Measurements from ENCODE around the gene CSNK2A2.

Gene CSNK2A2

DNA sequence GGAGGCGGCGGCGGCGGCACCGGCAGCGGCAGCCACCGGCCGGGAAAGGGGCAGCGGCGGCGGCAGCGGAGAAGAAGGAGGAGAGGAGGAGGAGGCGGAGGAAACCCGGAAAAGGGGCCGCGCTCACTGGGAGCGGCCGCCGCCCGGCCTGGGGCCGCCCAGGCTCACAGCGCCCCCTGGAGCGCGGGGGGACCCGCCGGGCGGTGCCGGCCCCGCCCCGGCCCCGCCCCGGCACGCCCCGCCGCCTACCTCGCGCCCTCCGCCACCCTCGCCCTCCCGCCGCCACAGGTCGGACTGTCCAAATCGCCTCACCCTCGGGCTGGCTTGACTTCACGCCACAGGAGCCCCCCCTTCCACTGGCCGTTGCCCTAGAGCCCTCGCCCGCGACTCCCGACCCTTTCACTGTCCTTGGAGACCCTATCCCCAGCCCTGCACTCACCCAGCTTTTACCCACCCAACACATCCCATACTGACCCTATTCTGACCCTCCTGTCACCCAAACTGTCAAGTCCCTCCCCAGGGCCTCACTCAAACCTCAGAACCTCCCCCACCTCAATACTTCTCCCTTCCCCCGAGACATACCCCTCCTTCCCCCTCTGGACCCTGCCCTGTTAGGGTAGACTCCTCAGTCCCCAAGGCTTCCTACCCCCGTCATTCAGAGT lies at the start of gene CSNK2A2:
Gene CSNK2A2 (minus strand): TSS at position 85 of the 662 bp plus-strand sequence. CDS start 370 bp downstream, outside the sequence.
- DNase-seq = peak; percentile 16 to 63 (median 60)

DNA sequence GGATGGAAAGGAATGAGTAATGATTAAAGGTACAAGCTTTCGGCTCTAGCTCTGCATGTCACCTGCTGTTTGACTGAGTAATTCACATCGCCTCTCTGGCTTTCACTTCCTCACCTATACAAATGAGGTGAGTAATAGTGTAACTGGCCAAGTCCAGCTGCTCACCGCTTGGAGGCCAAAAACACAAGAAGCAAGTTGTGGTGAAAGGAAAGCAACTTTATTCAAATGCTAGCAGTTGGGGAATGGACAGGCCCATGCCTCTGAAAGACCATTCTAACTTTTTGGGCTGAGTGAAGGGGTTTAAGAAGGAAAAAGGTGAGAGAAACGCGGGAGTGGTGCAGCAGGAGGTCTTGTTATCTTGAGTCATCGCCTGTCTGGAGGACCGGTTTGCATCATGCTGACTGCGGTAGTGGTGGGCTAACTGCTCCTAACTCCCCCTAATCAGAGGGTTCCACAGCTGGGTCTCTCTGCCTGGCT lies 45.7 kb upstream of the CSNK2A2 start:
- DNase-seq = no peak

DNA sequence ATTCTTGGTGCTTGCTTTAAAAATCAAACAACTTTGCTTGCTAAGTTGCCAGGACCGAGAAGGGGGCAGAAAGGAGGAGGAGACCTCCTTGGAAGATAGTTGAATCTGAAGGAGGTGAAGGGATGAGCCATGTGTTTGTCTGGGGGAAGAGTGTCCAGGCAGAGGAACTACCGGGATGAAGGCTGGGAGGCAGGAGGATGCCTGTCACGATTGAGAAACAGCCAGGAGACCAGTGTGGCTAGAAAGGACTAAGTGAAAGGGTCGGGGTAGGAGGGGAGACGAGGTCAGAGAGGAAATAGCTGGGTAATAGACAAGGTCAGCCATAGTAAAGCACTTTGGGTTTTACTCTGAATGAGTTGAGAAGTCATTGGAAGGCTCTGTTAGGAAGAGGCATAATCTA lies 38.9 kb upstream of the CSNK2A2 start:
- DNase-seq = no peak

DNA sequence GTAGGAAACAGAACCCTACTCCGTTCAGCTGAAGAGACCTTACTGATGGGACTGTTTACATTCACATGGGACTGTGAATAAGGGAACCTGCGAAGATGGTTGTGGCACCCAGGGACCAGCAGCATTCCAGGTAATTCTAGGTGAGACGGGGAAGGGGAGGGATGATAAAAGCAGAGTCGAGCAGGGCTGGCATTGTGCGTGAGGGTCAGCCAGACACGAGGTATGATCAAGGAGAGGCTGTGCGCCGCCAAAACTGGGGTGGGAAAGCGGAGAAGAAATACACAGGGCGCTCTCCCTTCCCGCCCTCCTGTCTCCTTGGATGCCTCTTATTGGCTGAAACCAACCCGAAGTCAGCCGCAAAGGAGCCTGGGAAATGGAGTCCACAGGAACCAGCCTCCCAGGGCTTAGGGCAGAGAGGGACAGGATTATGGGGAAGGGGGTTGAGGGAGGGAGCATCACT lies 38.4 kb upstream of the CSNK2A2 start:
- peak; percentile 16 to 60 (median 36) for DNase-seq

DNA sequence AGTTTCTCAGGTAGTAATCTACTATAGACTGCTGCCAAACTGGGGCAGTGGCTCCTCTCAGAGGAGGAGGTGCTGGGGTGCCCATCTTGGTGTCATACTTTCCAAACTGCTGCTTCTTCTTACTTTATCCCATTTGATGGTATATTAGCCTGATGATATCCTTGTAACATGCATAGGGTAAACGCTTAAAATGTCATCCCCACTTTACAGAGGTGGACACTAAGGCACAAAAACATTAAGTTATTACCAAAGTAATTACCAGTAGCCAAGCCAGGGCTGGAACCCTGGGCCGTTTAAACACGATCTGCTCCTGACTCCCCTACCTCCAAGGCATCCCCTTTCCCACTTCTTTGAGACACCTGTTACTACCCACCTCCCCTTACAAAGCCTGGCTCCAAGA lies 37.8 kb upstream of the CSNK2A2 start:
- no peak for DNase-seq

DNA sequence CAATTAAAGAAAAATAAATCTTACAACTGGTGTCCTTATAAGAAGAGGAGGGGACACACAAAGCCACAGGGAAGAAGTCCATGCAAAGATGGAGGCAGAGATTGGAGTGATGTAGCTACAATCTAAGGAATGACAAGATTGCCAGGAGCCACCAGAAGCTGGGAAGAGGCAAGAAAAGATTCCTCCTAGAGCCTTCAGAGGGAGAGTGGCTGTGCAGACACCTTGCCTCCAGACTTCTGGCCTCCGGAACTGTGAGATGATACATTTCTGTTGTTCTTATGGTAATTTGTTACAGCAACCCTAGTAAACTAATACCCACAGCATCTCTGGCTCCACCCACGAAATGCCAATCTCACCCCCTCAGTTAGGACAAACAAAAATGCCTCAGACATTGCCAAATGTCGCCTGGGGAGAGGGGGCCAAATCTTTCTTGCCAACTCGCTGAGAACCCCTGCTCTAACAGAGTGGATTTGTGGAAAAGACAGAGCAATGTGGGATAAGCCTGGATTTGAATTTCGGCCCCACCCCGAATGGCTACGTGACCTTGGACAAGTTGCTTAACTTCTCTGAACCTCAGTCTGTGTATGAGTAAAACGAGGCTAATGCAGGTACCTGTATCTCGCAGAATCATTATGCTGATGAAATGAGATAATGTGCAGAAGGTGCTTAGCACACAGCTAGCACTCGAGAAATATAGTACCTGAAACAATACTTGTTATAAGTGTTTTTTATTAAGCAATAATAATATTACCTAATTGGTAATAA lies 37.1 kb upstream of the CSNK2A2 start:
- no peak for DNase-seq

DNA sequence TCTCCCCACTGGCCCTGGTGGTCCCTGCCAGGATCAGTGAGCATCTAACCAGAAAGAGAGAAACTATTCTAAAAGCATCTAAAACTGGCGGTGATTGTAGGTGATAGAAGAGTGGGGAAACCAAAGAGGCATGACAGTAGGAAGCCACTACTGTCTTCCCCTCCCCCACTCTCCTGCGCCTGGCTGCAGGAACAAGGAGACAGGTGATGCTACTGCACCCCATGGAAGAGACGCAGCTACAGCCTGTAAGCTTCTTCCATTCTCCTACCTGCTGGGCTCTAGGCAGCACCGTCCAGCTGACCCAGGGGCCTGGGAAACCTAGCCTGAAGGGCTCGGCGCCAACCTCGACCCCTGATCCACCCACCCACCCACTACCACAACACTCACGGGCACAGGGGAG lies 32.4 kb upstream of the CSNK2A2 start:
- no peak for DNase-seq

DNA sequence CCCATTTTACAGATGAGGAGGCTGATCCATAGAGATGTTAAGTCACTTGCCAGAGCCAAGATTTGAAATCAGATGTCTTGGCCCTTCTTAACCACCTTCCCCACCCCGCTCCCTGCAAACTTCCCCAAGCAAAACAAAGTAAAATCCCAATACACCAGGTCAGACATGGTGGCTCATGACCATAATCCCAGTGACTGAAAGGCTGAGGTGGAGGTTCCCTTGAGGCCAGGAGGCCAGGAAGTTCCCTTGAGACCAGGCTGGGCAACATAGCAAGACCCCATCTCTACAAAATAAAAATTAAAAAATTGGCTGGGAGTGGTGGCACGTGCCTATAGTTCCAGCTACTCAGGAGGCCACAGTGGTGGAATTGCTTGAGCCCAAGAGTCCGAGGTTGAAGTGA lies 28.9 kb upstream of the CSNK2A2 start:
- no peak for DNase-seq

DNA sequence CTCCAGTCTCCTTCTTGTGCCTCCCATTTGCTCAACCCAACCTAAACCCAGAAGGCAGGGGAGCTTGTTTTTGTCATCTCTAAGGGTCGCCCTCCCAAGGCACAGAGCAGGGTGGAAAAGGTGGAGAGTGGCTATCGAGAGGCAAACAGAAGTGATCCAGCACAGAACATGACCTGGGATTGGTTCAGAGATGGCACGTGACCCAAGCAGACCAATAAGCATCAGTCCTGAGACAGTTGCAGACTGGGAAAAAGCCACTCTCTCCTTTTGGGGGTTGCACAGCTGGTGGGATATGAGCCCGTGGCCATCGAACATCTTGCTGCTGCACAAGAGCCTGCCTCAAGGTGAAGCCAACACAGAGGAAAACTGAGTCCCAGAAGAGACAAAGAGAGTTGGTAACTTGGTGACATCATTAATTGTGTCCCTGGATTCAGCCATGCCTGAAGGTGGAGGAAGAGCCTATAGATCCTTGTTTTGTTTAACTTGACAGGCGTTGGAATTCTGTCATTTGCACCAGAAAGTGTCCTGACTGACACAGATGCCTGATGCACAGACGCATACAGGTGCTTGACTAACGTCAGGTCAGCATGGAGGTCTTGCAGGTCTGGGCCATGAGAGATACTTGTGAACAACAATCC lies 28.2 kb upstream of the CSNK2A2 start:
- no peak for DNase-seq

DNA sequence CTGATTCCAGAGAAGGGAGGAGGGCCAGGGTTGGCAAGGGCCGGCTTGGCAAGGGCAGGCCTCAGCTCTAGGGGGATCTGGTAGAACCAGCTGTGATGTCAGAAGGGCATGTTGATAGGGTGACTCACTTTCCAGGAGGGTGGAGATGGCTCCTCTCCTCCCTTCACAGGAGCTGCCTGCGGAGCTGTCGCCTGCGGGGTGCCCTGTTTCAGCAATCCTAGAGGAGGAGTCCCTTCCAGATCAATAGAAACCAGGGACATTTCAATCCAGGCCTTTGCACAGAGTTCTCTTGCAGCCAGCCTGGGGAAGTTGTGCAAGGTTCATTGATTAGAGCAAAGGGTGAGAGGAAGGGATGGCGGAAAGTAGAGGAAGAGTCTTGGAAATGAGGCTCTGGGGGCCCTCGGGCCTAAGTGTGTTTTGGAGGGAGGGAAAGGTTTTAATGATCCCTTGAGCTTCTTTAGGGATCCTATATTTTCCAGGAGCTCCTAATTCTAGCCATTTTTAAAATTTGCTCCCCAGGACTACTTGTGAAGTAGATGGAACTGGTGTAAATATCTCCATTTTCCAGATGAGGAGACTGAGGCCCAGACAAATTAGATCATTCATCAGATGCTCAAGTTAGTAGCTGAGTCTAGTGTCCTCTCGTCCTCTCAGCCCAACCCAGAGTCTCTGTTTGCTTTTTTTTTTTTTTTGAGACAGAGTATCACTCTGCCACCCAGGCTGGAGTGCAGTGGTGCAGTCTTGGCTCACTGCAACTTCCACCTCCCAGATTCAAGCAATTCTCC lies 24.8 kb upstream of the CSNK2A2 start:
- DNase-seq = no peak

DNA sequence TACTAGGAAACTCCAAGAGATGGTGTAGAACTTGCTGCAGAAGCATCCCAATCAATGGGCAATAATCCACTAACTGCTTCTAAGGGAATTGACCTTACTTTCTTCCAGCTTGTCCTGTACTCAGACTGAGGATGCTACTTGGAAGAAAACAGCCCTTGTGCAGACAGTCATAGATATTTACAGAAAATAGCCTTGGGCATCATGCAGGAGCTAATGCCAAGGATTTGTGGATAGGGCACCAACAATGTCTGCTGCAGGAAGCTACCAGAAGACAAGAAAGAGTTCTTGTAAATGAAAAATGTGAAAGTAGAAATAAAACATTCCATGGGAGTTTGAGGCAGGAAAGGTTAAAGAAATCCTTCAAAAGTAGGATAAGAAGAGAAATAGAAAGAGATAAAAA lies 21.5 kb upstream of the CSNK2A2 start:
- no peak for DNase-seq

DNA sequence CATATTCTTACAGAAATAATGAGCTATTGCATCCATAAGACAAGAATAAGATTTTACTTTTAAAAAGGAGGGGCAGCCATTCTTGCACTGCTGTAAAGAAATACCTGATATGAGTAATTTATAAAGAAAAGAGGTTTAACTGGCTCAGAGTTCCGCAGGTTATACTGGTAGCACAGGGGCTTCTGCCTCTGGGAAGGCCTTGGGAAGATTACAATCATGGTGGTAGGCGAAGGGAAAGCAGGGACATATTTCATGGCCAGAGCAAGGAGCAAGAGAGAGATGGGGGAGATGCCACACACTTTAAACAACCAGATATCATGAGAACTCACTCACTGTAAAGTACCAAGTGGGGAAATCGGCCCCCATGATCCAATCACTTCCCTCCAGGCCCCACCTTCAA lies 20.9 kb upstream of the CSNK2A2 start:
- DNase-seq = no peak

DNA sequence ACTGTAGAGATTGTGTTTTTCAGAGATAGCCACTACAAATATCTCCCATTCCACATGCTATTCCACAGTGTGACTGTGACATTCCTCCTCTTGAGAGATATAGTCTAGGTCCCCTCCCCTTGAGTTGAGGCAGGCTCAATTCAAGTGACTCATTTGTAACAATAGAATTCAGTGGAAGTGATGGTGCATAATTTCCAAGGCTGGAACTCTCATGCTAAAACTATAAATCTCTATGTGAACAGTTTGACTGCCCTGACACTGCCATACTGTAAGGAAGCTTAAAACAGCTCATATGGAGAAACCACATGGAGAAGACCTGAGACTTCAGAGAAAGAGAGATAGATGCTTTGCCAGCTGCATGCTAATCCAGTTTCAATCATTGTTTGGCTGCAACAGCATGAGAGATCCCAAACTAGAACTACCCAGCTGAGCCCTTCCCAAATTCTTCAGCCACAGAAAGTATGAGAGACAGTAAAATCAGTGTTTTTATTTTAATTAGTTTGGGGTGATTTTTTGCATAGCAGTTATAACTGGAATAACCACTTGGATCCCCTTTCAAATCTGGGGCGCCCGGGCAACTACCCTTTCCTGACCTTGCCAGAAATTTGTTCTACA lies 19.5 kb upstream of the CSNK2A2 start:
- no peak for DNase-seq

DNA sequence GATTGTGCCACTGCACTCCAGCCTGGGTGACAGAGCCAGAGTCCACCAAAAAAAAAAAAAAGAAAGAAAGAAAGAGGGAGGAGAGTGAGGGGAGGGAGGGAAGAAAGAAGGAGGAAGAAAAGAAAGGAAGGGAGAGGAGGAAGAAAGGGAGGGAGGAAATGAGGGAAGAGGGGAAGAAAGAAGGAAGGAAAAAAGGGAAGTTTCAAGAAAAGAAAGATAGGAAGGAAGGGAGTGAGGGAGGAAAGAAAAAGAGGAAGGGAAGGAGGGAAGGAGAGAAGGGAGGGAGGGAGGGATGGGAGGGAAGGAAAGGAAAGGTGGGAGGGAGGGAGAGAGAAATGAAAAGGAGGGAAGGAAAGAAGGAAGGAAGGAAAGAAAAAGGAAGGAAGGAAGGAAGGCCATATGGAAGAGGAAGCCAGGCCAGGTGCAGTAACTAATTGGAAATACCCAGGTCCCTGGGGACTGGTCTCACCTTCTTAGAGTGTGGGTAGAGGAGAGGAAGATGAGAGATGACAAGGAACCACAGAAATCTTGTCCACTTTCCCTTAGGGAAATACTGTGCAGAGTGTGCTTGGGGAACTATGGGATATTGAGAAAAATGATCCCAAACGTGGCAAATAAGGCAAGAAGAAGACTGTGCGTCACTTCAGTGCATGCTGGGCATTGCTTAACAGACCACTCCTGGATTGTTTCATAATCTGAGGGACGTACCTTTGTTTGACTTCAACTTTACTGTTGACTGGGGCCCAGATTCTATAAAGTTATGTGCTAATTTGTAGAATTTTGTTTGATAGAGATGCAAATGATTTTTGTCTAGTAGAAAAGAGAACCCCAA lies 15.1 kb upstream of the CSNK2A2 start:
- no peak for DNase-seq

DNA sequence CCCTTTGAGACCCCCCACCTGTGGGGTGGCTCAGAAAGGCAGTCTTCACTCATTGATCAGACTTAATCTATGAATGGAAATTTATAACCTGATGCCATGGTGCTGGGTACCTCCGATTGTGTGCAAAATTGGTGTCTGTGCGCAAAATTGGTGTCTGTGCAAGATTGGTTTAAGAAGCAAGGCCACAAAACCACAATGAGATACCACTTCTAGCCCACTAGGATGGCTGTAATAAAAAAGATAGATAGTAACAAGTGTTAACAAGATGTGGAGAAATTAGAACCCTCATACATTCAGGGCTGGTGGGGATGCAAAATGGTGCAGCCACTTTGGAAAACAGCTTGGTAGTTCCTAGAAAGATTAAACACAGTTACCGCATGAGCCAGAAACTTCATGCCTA lies 13.9 kb upstream of the CSNK2A2 start:
- DNase-seq = no peak

DNA sequence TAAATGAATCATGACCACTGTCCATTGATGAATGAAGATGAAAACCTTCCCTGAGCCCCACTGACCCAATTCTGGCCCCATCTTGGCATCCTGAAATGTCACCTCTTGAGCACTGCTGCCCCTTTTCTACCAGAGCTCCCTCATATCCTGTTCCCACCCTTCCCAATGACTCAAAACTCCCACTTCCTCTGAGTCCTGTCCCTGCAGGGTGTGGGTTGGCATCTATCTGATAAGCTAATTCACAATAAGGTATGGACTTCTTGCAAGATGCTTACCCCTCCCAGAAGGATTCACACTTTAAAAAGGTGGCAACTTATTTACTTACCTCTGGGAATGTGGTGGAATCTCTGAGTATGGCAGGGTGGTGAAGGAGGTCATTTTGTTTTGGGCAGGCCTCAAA lies 13.3 kb upstream of the CSNK2A2 start:
- DNase-seq = no peak

DNA sequence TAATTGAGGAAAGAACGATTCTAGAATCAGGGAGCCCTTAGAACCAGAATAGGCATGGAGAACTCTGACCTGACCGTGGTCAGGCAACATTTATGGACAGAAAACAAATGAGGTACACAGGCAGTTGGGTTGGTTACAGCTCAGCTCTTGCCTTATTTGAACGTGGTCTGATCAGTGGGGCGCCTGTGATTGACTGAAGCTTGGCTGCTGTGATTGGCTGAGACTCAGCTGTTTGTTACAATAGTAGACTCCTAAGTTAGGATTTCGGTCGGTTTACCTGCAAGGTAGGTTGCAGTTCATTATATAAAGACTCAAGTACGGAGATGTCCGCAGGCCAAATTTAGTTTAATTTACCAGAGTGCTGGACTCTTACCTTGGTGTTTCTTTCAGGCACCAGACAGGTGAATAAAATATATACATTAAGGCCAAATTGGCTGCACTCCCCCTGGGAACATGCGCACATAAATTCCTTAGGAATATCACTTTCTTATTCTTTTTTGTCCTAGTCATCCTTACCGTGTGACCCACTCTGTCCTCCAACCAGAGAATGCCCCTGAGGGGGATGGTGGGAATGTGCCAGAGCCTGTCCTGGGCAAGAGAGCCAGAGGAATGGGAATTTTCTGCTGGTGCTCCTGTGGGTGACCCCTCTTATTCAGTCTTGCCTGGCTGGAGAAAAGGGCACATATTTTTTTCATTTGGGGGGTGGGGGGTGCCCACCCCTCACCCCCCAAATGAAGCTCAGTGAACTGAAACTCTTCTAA lies 7.5 kb upstream of the CSNK2A2 start:
- no peak for DNase-seq

DNA sequence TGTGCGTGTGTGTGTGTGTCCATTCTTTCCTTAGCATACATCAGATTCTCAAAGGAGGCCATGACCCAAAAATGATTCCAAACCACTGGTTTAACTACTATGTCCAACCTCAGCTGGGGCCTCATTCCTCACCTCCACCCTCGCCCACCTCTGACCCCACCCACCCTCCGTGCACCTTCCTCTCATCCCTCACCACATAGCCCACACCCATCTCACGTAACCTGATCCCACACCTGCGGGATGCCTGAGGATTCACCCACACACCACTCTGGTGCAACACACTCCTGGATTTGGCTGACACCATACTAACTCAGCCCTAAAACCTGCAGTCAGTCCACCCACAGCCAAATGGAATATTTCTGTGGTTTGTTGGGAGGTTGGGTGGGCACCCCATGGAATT lies 3.3 kb upstream of the CSNK2A2 start:
- DNase-seq = no peak

DNA sequence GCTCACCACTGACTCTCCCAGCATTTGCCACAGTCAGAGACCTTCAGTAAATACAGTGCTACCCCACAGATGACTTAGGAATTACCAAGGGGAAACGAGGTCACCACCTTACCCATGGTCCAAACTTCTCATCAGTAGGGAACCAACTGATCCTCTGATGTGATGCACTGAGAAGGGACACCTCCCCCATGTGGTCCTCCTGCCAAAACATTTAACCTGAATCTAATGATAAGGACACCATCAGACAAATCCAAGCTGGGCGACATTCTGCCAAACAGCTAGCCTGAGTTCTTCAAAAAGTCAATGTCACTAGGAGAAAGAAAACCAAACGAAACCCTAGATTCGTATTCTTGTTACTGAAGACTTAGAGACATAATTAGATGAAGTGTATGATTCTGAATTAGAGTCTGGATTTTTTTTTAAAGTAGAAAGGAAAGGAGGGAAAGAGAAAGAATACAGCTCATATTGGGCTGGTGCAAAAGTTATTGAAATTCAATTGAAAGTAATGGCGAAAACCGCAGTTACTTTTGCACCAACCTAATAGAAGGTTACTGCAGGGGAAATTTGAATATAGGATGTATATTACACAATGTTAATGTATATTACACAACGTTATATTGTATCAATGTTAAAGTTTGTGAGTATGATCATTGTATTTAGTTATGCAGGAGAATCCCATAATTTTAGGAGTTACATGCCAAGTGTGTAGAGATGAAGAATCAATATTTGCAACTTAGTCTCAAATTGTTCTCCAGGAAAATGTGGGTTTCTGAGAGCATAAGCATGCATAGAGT lies 2.3 kb upstream of the CSNK2A2 start:
- DNase-seq = no peak

DNA sequence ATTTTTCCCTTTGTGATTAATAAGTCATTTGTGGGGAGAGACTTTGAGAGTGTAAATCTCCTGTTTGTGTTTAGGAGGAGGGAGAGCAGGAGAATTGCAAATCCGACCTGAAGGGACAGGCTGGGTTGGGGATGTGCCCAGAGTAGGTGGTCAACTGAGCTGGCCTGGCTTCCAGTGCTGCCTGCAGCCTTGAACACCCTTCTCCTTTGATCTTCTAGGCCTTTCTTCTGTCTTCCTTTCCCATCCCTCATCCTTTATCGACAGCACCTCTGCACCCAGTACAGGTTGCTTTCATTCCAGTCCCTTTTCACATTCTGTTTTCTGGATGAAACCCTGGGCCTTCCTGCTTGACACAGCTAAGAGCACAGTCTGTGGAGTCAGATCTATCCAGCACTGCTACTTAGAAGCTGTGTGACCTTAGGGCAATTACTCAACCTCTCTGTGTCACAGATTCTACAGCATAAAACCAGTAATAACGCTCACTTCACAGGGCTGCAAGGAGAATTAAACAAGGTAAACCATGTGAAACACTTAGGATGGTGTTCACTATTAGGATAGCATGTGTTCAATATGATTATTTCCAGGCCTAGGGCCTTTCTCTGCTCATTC lies 1.0 kb upstream of the CSNK2A2 start:
- no peak for DNase-seq

Measured in stimulated activated naive CD4-positive, alpha-beta T cell (primary cell).